OCI-LY3 (cell line): ENCODE results near the gene UBA5.

Experiments used
- EZH2phosphoT487 ChIP-seq: fragments of 200-600 bp; shearing (Covaris generic); IDR thresholded peaks from 2 replicates; pipeline ENCODE4 v1.6.1; 2018; ENCODE audit warnings: antibody characterized with exemption, mixed run types, low read depth
- TF ChIP-seq, protein P1 (sequence below): fragments of 200-600, 300-600 bp; sonication (generic); IDR thresholded peaks from 2 replicates; pipeline ENCODE4 v1.5.1; 2014; ENCODE audit warnings: antibody characterized with exemption, low read length, low read depth

DNA sequence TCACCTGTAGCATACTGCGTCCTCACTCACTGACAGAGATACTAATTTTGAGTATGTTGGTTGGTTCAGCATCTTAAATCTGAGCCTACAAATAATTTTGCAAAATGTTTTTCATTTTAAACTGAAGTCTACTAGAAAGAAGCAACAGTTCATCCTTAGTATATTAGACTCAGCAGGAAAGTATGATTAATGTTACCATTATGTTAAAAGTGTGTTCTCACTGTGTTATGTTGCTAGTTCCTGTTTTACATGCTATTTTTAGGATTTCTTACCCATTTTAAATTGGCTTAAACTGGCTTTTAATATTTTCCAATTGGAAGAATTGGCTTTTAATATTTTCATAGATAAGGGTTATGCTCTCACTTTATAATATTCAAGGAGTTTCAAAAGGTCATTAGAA, 37.4 kb upstream of the UBA5 start:
- TF ChIP-seq, protein P1, sequence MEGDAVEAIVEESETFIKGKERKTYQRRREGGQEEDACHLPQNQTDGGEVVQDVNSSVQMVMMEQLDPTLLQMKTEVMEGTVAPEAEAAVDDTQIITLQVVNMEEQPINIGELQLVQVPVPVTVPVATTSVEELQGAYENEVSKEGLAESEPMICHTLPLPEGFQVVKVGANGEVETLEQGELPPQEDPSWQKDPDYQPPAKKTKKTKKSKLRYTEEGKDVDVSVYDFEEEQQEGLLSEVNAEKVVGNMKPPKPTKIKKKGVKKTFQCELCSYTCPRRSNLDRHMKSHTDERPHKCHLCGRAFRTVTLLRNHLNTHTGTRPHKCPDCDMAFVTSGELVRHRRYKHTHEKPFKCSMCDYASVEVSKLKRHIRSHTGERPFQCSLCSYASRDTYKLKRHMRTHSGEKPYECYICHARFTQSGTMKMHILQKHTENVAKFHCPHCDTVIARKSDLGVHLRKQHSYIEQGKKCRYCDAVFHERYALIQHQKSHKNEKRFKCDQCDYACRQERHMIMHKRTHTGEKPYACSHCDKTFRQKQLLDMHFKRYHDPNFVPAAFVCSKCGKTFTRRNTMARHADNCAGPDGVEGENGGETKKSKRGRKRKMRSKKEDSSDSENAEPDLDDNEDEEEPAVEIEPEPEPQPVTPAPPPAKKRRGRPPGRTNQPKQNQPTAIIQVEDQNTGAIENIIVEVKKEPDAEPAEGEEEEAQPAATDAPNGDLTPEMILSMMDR = no peak
- no peak for TF ChIP-seq EZH2phosphoT487
